Limb (tissue), 2 donors: ENCODE measurements around the gene SCTR.

Experiments
- DNase-seq, 2 donors: peaks; one replicate each; pipeline ENCODE4 v3.0.0-alpha.2; 2016; ENCODE audit errors: extremely low spot score in 2 of 2

SCTR gene

GRCh38 chr2:119488245-119489214 lies 35.8 kb downstream of the SCTR start:
- no peak for DNase-seq

- DNase-seq: no peak
These were observed 36.6 kb downstream of the SCTR start for GRCh38 chr2:119487434-119488244.

DNA sequence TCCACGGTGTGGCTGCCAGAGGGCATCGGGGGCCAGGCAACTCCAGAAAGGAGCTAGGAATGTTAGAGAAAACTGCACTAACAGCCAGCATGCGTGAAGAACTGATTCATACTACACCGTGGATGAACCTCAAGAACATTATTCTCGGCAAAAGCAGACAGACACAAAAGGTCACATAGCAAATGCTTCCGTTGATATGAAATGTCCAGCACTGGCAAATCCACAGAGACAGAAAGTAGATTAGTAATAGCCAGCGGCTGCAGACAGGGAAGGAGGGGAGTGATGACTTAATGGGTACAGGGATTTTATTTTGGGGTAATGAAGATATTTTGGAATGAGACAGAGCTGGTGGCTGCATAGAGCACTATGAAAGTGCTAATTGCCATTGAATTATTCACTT lies 37.4 kb downstream of the SCTR start:
- no peak for DNase-seq

DNA sequence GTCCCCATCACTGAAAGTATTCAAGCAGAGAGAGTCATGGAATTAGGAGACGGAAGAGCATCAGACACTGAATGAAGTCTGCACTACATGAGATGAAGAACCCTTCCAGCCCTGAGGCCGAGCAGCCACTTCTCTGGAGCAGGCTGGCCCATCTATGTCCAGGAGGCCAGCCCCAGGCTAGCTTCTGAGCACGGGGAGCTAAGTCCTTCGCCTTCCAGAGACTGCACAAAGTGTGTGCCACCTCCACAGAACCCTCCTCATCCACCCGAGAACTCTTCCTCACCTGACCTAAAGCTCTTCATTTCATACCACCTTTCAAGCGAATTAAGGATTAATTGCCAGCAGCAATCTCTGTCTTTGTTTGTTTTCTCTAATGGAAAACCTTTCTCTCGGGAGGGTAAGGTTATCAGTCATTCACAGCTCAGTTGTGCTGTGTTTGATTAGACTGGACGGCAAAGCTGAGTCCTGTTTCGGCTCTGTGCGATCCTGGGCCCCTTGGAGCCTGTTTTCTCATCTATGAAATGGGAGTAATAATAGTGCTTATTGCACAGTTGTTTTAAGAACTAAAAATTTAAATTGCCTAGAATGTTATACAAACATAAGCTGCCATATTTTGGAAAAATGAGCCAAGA lies 38.0 kb downstream of the SCTR start:
- DNase-seq: no peak

DNA sequence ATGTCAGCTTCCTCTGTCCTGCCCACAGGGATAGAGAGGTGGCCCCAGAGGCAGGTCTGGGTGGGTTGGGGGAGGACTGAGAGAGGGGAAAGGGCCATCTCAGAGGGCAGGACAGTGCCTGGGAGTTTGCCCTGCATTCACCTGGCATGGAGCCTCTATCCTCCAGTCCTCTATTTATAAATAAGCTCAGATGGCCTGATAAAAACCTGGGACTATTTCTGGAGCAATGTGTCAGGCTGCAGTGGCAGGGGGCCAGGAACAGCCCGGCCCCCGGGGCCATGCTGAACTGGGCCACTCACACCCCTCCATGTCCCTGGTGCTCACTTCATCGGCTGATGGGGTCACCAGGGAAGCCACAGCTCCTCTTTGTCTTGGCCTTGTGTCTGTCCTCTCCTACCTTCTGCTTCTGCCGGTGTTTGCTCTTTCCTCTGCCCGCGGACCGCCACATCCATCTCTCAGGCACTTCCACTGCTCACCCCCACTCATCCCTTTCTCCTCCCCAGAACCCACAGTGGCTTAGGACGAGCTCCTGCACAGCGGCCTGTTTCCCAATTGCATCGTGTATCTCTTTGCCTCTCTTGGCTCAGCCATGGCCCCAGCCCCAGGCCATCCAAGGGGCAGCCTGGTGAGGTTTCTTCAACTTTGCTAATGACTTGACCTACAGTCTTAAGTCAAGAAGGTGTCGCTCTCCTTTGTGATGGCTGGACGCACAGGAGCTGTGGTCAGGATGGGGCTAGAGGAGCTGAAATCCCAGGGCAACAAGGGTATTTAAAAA lies 38.8 kb downstream of the SCTR start:
- DNase-seq: no peak

DNA sequence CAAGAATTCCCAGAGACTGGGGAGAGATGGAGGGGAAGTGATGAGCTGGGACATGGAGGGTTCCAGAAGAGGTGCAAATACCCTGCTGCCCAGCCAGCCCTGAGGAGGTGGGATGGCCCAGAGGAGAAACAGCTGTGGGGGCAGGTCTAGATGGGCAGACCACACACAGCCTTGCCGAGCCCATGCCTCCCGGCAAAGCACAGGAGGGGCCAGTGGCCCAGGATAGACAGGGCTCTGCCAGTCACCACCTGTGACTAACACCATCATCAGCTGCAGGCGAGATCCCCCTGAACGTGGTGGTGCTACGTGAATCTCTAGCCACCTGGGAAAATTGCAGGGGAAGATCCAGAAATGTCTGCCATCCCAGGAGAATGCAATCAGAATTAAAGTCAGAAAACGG lies 39.4 kb downstream of the SCTR start:
- DNase-seq: no peak

DNA sequence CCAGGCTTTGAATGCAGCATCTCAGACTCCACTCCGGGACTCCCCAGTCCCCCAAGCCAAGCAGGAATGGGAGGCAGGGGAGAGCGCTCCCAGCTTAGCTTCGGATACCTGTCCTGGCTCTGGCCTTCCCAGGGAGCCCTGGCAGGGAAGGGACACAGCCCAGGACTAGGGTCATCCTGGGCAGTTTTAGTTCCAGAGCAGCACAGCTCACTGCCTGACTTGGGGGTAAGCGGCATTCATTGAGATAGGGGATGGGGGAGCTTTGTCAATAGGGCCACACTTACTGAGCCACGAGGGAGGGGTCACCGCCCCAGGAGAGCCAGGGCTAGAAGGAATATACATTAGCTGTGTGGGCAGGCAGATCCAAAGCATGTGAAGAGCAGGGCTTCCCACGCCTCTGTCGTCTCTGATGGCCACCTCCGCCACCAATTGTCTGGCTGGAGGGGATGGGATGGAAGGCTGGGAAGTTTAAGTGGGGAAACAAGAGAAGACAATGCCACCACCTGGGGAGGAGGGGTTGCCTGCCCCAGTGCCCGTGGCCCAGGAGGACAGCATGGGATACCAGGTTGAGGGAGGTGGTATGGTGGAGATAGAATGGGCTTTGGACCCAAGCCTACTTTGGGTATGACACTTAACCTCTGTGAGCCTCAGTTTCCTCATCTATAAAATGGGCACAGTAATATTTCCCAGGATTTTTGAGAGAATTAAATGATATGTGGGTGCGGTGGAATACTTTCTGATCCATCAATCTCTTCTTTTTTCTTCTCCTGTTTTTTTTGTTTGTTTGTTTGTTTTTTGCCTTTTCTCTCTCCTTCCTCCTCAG lies 40.2 kb downstream of the SCTR start:
- DNase-seq: no peak

DNA sequence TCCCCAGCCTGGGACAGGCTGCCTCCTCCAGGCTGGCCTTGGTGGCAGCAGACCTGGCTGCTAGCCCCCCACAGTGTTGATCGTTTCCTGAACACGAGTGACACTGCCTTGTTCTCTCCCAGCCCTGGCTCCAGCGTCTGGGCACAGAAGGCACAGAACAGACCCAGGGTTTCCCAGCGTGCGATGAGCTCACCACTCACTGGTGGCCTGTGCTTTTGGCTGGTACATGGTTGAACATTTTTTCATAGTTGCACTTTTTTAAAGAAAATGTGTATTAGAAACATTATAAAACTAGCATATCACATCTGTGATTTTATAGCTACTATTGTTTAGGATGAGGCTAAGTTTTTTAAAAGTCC lies 40.9 kb downstream of the SCTR start:
- DNase-seq: no peak

GRCh38 chr2:119482481-119483394 lies 41.5 kb downstream of the SCTR start:
- DNase-seq: no peak

GRCh38 chr2:119481501-119482455 lies 42.5 kb downstream of the SCTR start:
- DNase-seq: no peak

DNA sequence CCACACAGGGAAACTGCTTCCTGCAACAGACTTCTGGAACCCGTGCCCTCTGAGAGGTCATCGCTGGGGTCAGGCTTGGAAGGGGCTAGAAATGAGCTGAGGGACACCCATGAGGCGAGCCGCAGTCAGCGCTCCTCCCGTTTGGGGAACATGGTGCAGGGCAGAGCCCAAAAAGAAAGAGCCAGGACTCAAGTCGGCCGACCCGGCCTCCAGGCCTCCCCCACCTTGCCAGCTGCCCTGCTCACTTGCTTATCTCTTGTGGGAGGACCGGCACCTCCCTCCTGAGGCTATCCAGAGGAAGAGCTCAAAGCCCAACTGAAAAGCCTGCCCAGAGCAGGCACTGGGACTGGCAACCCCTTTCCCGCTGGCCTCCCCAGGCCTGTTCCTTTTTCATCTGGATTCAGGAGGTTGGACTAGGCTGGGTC lies 43.6 kb downstream of the SCTR start:
- DNase-seq: no peak

- DNase-seq: no peak
These were observed 44.1 kb downstream of the SCTR start for GRCh38 chr2:119480184-119480583.

DNA sequence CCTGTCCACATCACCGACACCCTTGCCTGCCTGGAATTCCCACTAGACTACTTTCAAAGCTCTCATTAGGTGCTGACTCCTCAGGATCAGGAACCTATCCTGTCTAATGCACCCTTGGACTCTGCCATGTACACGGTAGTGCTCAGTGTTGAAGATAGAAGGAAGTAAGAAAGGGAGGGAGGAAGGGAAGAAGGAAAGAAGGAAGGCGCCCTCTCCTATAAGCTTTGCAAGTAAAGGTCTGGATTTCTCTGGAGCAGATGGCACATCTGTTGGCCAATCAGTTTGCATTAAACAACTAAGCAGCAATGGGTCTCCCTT lies 45.3 kb downstream of the SCTR start:
- DNase-seq: no peak

DNA sequence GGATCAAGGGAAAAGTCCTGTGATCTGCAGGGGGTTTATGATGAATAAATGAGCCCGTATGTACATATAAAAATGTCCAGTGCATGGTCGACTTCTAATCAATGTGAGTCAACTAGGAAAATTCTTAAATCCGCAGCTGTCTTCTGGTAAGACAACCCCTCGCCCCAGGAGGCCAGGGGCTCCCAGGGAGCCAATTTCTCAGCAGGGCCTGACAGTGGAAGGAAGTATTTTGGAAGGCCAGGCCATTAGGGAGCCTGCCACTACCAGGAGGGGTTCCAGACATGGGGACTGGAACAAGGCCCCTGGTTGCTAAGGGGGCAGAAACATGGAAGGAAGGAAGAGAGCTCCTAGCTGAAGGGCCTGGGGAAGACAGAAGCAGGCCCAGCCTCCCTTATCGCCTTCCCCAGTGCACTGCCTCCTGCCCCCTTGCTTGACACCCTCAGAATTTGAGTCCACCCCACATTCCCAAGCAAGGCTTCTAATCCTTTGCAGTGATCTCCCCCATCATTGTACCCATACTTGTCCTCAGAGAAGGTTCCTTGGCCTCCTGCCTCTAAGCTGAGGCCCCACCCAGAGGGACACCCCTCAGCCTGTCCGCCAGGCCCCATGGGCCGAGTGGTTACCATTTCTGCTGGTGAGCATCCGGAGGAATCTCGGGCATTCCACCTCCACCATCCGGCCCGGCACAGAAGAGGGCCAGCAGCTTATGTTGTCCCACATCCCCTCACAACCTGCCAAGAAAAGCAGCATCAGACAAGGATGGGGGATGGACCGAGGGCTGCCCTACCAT lies 45.9 kb downstream of the SCTR start:
- DNase-seq: no peak

GRCh38 chr2:119477113-119477505 lies 47.2 kb downstream of the SCTR start:
- no peak for DNase-seq

GRCh38 chr2:119476301-119477112 lies 47.8 kb downstream of the SCTR start:
- DNase-seq: peak; percentile 45 to 57

- DNase-seq: peak in 1 of 2 donors; percentile 24
These were observed 48.4 kb downstream of the SCTR start for GRCh38 chr2:119475857-119476244.
